HEK293T (cell line): Measurements from ENCODE around the gene DCPS.

Source experiments
- CTCF ChIA-PET: fragments of 350-600 bp; formaldehyde crosslinking; extraction: SDS; loops from one replicate; lab custom pipeline; 2021; ENCODE audit warnings: antibody characterized with exemption, inconsistent platforms; lab: Yijun Ruan, JAX
- POLR2A ChIA-PET: fragments of 350-600 bp; formaldehyde crosslinking; extraction: SDS; loops from one replicate; lab custom pipeline; 2020; ENCODE audit warnings: antibody characterized with exemption, inconsistent platforms; lab: Yijun Ruan, JAX
- DNase-seq: peaks from one replicate; pipeline ENCODE4 v3.0.0; 2012; ENCODE audit warnings: mixed read lengths; ENCODE audit errors: extremely low spot score
- ARNT ChIP-seq: fragments of 450-650 bp; IDR thresholded peaks from 2 replicates; pipeline ENCODE4 v1.6.1; 2017; ENCODE audit warnings: mild to moderate bottlenecking
- BHLHE40 ChIP-seq: fragments of 450-650 bp; IDR thresholded peaks from 2 replicates; pipeline ENCODE4 v1.6.1; 2016; ENCODE audit warnings: mild to moderate bottlenecking, moderate library complexity, borderline replicate concordance
- CTBP1 ChIP-seq: fragments of 450-650 bp; IDR thresholded peaks from 2 replicates; pipeline ENCODE4 v1.6.1; 2016; ENCODE audit warnings: borderline replicate concordance
- ELF4 ChIP-seq: fragments of 450-650 bp; IDR thresholded peaks from 2 replicates; pipeline ENCODE4 v1.6.1; 2017; ENCODE audit warnings: antibody characterized with exemption
- FOXA1 ChIP-seq: fragments of 450-650 bp; IDR thresholded peaks from 2 replicates; pipeline ENCODE4 v1.6.1; 2016; ENCODE audit warnings: mild to moderate bottlenecking
- FOXK2 ChIP-seq: fragments of 450-650 bp; IDR thresholded peaks from 2 replicates; pipeline ENCODE4 v1.6.1; 2016; ENCODE audit warnings: mild to moderate bottlenecking
- FOXM1 ChIP-seq: fragments of 450-650 bp; IDR thresholded peaks from 2 replicates; pipeline ENCODE4 v1.6.1; 2017; ENCODE audit warnings: mild to moderate bottlenecking, borderline replicate concordance
- HDGF ChIP-seq: fragments of 450-650 bp; IDR thresholded peaks from 2 replicates; pipeline ENCODE4 v1.6.1; 2017; ENCODE audit warnings: antibody characterized with exemption, borderline replicate concordance
- L3MBTL2 ChIP-seq: fragments of 450-650 bp; conservative IDR thresholded peaks from 2 replicates; pipeline ENCODE4 v1.6.1; 2016; ENCODE audit warnings: mild to moderate bottlenecking
- LEF1 ChIP-seq: fragments of 450-650 bp; IDR thresholded peaks from 2 replicates; pipeline ENCODE4 v1.6.1; 2017; ENCODE audit warnings: mild to moderate bottlenecking, borderline replicate concordance
- NFRKB ChIP-seq: fragments of 450-650 bp; IDR thresholded peaks from 2 replicates; pipeline ENCODE4 v1.6.1; 2016; ENCODE audit warnings: mild to moderate bottlenecking, moderate library complexity
- PKNOX1 ChIP-seq: fragments of 450-650 bp; IDR thresholded peaks from 2 replicates; pipeline ENCODE4 v1.6.1; 2016
- SP1 ChIP-seq: fragments of 450-650 bp; IDR thresholded peaks from 2 replicates; pipeline ENCODE4 v1.6.1; 2017
- SUZ12 ChIP-seq: fragments of 450-650 bp; IDR thresholded peaks from 2 replicates; pipeline ENCODE4 v1.6.1; 2016; ENCODE audit warnings: mild to moderate bottlenecking
- TARDBP ChIP-seq: fragments of 450-650 bp; IDR thresholded peaks from 2 replicates; pipeline ENCODE4 v1.6.1; 2016
- ZNF384 ChIP-seq: fragments of 450-650 bp; IDR thresholded peaks from 2 replicates; pipeline ENCODE4 v1.6.1; 2016

DCPS gene

GRCh38 chr11:126282361-126282735 is 21.5 kb upstream of the DCPS start:
- POLR2A ChIA-PET, result interaction anchor here (0.6 to 2.9 kb wide), 3 partner anchors 13 to 379 kb away, joined by 3 to 27 read pairs (median 9); partner anchors contain the start of genes DCPS, FOXRED1, PUS3 and SRPRA

GRCh38 chr11:126282736-126283591 is 20.9 kb upstream of the DCPS start, which contains the start of gene TIRAP:
TSS of gene TIRAP (plus strand) at chr11:126283093. CDS start at chr11:126290895, 7,802 bp downstream.
- no peak for TF ChIP-seq ZNF384
- TF ChIP-seq ARNT, result no peak
- no peak for TF ChIP-seq TARDBP
- DNase-seq, result peak; percentile 67
- ChIA-PET POLR2A (interaction anchor here (0.6 to 2.9 kb wide), 7 partner anchors 10 to 380 kb away, joined by 3 to 27 read pairs (median 4); partner anchors contain the start of genes DCPS, FOXRED1, PUS3 and SRPRA), CTCF (interaction anchor here (0.8 kb wide), 1 partner anchor 201 kb away, joined by 3 read pairs; no protein-coding TSS in a partner anchor)

More at GRCh38 chr11:126282361-126282735, 21.5 kb upstream of the DCPS start:
- CTCF ChIA-PET, result no interaction called here
- peak; percentile 48 for DNase-seq
- TF ChIP-seq TARDBP (no peak), HDGF (no peak), ZNF384 (no peak), BHLHE40 (no peak), FOXA1 (no peak), FOXM1 (no peak), PKNOX1 (no peak), CTBP1 (no peak), L3MBTL2 (no peak)

DNA sequence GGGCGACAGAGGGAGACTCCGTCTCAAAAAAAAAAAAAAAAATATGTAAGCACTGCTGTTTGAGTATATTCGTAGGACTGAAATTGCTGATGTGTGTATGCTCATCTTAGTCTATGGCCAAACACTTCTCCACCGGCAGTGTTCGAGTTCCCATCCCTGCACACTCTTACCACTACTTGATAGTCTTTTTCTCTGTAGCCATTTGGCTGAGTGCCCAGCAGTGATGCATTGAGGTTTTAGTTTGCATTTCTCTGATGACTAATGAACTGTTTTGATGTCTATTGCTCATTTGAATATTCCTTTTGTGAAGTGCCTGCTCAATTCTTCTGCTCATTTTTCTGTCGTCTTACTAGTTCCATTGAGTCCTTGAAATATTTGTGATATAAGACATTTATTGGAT is 19.0 kb upstream of the DCPS start:
- no peak for DNase-seq
- CTCF ChIA-PET, result no interaction called here
- TF ChIP-seq FOXA1 (no peak), HDGF (no peak), L3MBTL2 (no peak), NFRKB (no peak), SUZ12 (no peak), BHLHE40 (no peak), ELF4 (no peak)

GRCh38 chr11:126288237-126288636 is 15.6 kb upstream of the DCPS start:
- POLR2A ChIA-PET, result no interaction called here
- CTCF ChIA-PET, result no interaction called here
- TF ChIP-seq BHLHE40, result no peak
- TF ChIP-seq LEF1, result no peak
- TF ChIP-seq PKNOX1, result no peak
- TF ChIP-seq NFRKB, result no peak
- no peak for TF ChIP-seq ZNF384
- TF ChIP-seq SP1, result no peak
- no peak for TF ChIP-seq FOXK2
- TF ChIP-seq FOXM1, result no peak
- no peak for TF ChIP-seq L3MBTL2
- TF ChIP-seq CTBP1, result no peak
- TF ChIP-seq FOXA1, result no peak
- no peak for TF ChIP-seq ARNT
- TF ChIP-seq HDGF, result no peak
- no peak for TF ChIP-seq SUZ12
- TF ChIP-seq ELF4, result no peak
- no peak for TF ChIP-seq TARDBP
- DNase-seq, result no peak

More for the DNA sequence above, 19.0 kb upstream of the DCPS start:
- POLR2A ChIA-PET, result no interaction called here

GRCh38 chr11:126290887-126291286 is 13.0 kb upstream of the DCPS start:
- no peak for DNase-seq
- no peak for TF ChIP-seq PKNOX1
- no peak for TF ChIP-seq HDGF
- no peak for TF ChIP-seq CTBP1
- TF ChIP-seq LEF1, result no peak
- no peak for TF ChIP-seq SUZ12
- TF ChIP-seq FOXA1, result no peak
- TF ChIP-seq BHLHE40, result no peak
- TF ChIP-seq L3MBTL2, result no peak
- TF ChIP-seq FOXM1, result no peak
- TF ChIP-seq TARDBP, result no peak
- no peak for TF ChIP-seq NFRKB
- TF ChIP-seq FOXK2, result no peak
- no peak for TF ChIP-seq SP1
- no peak for TF ChIP-seq ELF4
- TF ChIP-seq ZNF384, result no peak
- TF ChIP-seq ARNT, result no peak
- POLR2A ChIA-PET, result interaction anchor here (1.2 to 1.7 kb wide), 2 partner anchors 13 to 22 kb away, joined by 3 to 7 read pairs; partner anchors contain the start of genes DCPS, FOXRED1 and SRPRA
- CTCF ChIA-PET, result no interaction called here

GRCh38 chr11:126293726-126294125 is 10.1 kb upstream of the DCPS start:
- TF ChIP-seq FOXA1 (no peak), NFRKB (no peak), L3MBTL2 (no peak), ZNF384 (no peak), SUZ12 (no peak), HDGF (no peak), ELF4 (no peak), CTBP1 (no peak), PKNOX1 (no peak)
- no peak for DNase-seq
- ChIA-PET CTCF (interaction anchor here (0.6 to 1.4 kb wide), 3 partner anchors 10 to 67 kb away, joined by 3 to 4 read pairs (median 4); partner anchors contain the start of gene DCPS), POLR2A (interaction anchor here (1.6 kb wide), 1 partner anchor 10 kb away, joined by 4 read pairs; the partner anchor contains the start of gene DCPS)
